ENCODE measurements around the gene PRM2.

PRM2 gene

DNA sequence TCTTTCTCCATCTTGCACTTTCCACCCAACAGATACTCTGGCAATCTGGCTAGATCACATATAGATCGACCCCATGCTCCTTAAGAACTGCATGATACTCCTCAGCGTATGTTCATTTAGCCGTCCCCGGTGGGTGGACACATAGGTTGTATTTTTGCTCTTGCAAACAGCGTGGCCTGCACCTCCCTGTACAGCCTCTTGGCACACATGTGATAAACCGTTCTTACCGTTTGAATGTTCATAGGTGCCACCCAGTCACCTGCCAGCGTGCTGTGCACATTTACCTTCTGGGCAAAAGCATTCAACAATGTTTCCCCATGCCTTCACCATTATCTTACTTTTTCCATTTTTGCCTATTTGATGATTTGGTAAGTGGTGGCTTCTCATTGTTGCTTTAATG lies 13.4 kb downstream of the PRM2 start:
- DNase-seq (ENCODE audit: low read depth in 1 of 2, low spot score in 1 of 2): no peak

- DNase-seq (ENCODE audit: low read depth in 1 of 2, low spot score in 1 of 2): no peak
Measured at GRCh38 chr16:11260596-11260966, 15.7 kb downstream of the PRM2 start.

GRCh38 chr16:11259655-11260595 lies 16.4 kb downstream of the PRM2 start:
- no peak for DNase-seq (ENCODE audit: low read depth in 1 of 2, low spot score in 1 of 2)

DNA sequence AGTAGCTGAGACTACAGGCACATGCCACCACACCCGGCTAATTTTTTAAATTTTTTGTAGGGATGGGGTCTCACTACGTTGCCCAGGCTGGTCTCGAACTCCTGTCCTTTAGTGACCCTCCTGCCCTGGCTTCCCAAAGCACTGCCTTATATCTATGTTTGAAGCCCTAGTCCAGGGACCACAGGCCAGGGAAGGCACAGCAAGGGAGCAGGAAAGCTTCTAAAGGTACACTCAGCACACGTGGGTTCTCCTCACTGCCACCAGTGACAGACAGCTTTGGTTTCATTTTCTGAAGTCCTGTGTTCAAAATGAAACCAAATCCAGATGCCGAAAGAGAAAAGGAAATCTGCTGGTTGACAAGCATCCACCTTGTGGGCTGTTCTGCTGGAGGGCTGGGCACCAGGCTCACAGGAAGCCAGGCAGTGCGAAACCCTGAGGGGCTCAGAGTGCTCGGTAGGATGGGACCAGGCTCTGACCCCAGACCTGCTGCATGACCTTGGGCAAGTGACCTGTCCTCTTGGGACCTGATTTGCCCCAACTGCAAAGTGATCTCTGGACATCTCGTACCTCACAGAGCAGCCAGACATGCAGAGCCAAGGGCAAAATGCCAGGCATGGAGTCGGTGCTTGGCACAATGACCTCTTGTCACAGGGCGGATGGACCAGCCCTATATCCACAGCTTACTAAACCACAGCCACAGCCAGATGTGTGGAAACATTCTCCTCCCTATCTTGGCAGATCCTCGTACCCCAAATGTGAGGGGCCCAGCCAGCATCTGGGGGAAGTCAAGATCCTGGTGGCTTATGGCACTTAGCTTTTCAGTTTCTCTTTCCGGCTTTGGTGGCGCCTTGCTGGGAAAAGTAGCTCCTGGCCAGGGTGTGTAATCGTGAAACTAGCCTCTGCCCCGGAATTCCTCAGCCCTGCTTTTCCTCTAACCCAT lies 17.5 kb downstream of the PRM2 start:
- peak in 1 of 2 donors; percentile 32 for DNase-seq (ENCODE audit: low read depth in 1 of 2, low spot score in 1 of 2)

GRCh38 chr16:11257131-11257938 lies 18.9 kb downstream of the PRM2 start:
- DNase-seq (ENCODE audit: low read depth in 1 of 2, low spot score in 1 of 2): peak; percentile 17 to 45

DNA sequence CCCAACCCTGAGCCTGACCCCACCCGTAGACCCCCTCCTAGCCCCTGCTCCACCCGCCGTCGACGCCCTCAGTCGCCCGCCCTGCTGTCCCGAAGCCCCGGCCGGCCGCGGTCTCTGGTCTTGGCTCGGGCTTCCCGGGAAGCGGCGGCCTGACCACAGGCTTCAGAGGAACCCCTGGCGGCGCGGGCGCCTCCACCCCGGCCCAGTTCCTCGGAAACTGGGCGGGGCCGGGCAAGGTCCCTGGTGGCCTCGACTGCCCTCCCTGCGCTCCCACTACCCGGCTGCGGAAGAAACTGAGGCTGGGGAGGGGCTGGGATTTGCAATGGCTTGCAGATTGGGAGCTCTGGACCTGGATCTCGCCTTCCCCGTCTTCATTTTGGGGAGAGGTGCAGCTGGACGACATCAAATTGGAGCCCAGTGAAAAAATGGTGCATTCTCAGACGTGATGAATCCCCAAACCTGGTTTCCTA lies 19.6 kb downstream of the PRM2 start:
- peak in 1 of 2 donors; percentile 28 for DNase-seq (ENCODE audit: low read depth in 1 of 2, low spot score in 1 of 2)

DNA sequence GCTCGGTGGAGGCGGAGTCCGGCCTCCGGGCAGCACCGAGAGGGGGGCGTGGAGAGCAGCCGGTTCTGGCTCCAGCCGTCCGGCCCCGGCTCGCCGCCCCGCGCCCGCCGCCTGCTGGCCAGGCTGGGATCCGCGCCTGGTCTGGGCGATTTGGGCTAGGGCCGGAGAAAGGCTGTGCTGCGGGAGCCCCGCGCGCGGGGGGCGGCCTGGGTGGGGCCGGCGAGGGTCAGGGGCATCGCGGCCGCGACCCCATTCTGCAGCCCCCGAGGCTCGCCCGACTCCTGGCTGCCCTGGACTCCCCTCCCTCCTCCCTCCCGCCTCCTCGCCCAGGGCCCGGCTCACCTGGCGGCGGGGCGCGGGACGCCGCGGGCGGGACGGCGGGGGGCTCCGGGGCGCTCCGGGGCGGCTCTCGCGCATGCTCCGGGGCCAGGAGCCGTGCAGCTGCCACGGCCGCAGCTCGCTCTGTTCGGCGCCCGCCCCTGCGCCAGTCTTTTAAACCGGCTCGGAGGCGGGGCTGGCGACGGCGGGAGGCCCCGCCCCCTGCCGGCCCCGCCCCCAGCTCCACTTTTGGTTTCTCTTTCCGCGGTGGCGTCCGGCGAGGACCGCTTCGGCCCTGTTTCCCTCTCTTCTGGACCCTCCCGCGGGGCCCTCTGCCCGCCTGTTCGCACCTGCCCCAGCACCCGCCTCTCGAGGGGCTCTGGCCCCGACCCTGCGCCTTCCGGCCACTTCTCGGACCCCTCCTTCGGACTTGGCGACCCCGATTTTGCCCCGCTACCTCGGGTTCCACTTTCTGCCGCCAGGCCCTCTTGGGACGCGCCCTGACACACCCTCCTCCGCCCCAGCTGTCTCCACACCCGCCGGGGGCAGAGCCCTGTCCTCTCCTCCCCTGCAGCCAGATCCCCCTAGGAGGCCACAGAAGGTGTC lies 20.3 kb downstream of the PRM2 start, which contains the start of gene SOCS1:
TSS of gene SOCS1 (minus strand) at position 468 of the 924 bp plus-strand sequence. CDS start 726 bp downstream, outside the sequence.
- peak; percentile 82 to 89 for DNase-seq (ENCODE audit: low read depth in 1 of 2, low spot score in 1 of 2)

GRCh38 chr16:11254913-11255736 lies 21.2 kb downstream of the PRM2 start:
- peak; percentile 30 to 43 for DNase-seq (ENCODE audit: low read depth in 1 of 2, low spot score in 1 of 2)

DNA sequence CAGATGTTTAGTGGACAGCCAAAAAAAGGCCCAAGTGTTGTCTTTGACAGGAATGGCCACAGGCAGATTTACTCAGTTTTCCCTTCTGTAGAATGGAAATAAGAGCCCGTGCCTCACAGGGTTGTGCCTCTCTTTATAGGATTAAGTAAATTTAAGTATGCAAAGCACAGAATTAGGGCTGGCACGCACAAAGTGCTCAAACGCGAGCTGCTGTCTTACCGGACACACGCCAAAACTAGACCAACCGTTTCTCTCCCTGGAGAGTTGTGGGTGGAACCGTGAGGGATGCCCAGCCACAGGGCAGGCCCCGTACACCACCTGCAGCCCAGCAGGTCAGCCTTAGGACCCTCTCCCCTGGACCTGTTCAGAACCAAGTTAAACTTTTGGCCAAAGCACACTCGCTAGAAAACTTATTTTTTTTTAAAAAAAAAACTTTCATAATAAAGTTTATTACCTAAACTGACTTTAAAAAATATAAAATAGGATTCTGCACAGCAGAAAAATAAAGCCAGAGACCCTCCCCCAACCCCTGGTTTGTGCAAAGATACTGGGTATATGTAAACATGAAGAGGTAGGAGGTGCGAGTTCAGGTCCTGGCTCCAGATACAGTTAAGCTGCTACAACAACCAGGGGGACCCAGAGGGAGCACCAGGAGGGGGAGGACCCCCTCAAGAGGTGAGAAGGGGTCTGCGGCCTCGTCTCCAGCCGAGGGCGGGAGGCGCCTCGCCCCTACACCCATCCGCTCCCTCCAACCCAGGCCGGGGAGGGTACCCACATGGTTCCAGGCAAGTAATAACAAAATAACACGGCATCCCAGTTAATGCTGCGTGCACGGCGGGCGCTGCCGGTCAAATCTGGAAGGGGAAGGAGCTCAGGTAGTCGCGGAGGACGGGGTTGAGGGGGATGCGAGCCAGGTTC lies 22.0 kb downstream of the PRM2 start:
- DNase-seq (ENCODE audit: low read depth in 1 of 2, low spot score in 1 of 2): no peak

GRCh38 chr16:11253009-11253994 lies 23.0 kb downstream of the PRM2 start:
- peak; percentile 32 to 35 for DNase-seq (ENCODE audit: low read depth in 1 of 2, low spot score in 1 of 2)

GRCh38 chr16:11252482-11252931 lies 23.8 kb downstream of the PRM2 start:
- DNase-seq (ENCODE audit: low read depth in 1 of 2, low spot score in 1 of 2): peak in 1 of 2 donors; percentile 28

GRCh38 chr16:11251525-11252481 lies 24.5 kb downstream of the PRM2 start:
- peak; percentile 65 to 81 for DNase-seq (ENCODE audit: low read depth in 1 of 2, low spot score in 1 of 2)

- no peak for DNase-seq (ENCODE audit: low read depth in 1 of 2, low spot score in 1 of 2)
Measured at GRCh38 chr16:11250786-11251524, 25.3 kb downstream of the PRM2 start.

GRCh38 chr16:11250091-11250785 lies 26.0 kb downstream of the PRM2 start:
- DNase-seq (ENCODE audit: low read depth in 1 of 2, low spot score in 1 of 2): peak in 1 of 2 donors; percentile 16

All from activated CD4-positive, alpha-beta T cell treated with anti-CD3 and anti-CD28 coated beads, Interleukin-2, amount 50 U/mL, for 24 hours (primary cell).